SJSA1 (cell line): ENCODE data around the gene MRAS. TPM values are rescaled to one million over a fixed set of nuclear protein-coding genes. Genes with fewer than 3 reads are reported as not detected.
"Not testable (repeated sequence)": the region's sequence is repeated elsewhere in the genome, so short reads cannot be mapped to it uniquely, and the experiment has no call there.

ENCODE experiments used
- DNase-seq, 2 experiments: peaks; one replicate each; pipeline ENCODE4 v3.0.0-alpha.2; 2015 to 2020; ENCODE audit warnings: low spot score in 2 of 2, low read depth in 1 of 2
- H3K27ac ChIP-seq: fragments of 250-450 bp; sonication (Bioruptor Pico); 2 replicates; pipeline ENCODE4 v1.5.1; 2020; ENCODE audit warnings: mild to moderate bottlenecking, moderate library complexity
- H3K27me3 ChIP-seq: fragments of 250-450 bp; sonication (Bioruptor Pico); replicated peaks from 2 replicates; pipeline ENCODE4 v1.5.1; 2020; ENCODE audit warnings: mild to moderate bottlenecking, moderate library complexity
- H3K36me3 ChIP-seq: fragments of 250-450 bp; sonication (Bioruptor Pico); 2 replicates; pipeline ENCODE4 v1.5.1; 2020; ENCODE audit warnings: mild to moderate bottlenecking
- H3K4me1 ChIP-seq: fragments of 250-450 bp; sonication (Bioruptor Pico); replicated peaks from 2 replicates; pipeline ENCODE4 v1.6.1; 2021; ENCODE audit warnings: mild to moderate bottlenecking
- H3K4me3 ChIP-seq: fragments of 250-450 bp; sonication (Bioruptor Pico); 2 replicates; pipeline ENCODE4 v1.5.1; 2020; ENCODE audit warnings: mild to moderate bottlenecking
- H3K9me3 ChIP-seq: fragments of 250-450 bp; sonication (Bioruptor Pico); replicated peaks from 2 replicates; pipeline ENCODE4 v1.5.1; 2020; ENCODE audit warnings: mild to moderate bottlenecking
- total RNA-seq: library from RNA; depleted of rRNA; stranded (reverse); fragments of >200 nt; shearing (Covaris generic); gene quantifications from 2 replicates; pipeline ENCODE4 v1.2.3, GENCODE V29; 2014

The MRAS gene
- total RNA-seq, 1 experiment from 2014 or later, result 155 TPM

DNA sequence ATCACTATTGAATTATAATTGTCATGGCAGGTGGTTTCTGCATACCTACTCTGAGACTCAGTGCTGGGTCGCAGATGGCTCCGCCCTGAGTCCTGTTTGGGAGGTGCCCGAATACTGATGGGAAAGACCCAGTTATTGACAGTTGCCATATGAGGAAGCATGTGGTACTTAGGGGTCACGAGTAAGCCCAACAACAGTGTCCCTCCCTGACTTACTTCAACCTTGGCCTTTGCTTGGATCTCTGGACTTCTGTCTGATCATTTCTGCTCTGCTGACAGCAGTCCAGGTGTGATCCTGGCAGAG lies 16.8 kb downstream of the MRAS start:
- no peak for DNase-seq
- Histone ChIP-seq H3K27ac (no peak overlapping the region), H3K9me3 (no peaks in the 10 kb centered on the region; the same call in 1 of the 2 replicates), H3K4me3 (no peak overlapping the region), H3K36me3 (peaks cover 47% of the 10 kb centered on the region), H3K4me1 (peaks cover 63% of the 10 kb centered on the region), H3K27me3 (no peaks in the 10 kb centered on the region)

DNA sequence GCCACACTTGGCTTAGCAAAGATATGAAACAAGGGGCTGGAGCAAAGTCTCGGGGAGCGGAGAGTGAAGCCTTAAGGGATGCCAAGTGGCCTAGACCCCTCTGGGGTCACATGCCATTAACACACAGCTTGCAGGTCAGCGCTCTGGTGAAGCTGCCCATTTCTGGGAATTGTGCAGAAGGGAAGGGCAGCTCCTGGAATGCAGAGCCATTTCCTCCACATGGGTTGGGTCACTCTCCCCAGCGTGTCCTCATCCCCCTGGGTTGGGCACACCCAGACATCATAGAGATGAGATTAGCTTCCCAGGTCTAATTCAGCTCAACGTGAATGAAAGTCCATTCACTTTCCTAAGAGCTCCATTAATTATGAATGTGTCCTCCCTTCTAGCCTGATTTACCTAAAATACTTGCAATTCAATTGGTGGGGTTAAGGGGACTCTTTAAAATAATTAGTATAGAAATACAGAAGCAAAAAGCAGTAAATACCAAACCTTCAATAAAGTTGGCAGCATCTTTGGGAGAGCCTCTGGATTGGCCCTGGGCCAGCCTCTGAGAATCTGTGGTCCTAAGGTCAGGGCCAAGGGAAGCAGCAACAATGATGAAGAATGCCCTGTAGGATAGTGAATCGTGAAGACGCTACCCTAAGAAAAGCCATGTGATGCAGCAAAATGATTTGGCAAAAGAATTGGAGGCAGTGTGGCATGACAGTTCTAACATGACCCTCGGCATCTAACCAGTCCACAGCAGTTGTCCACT lies 17.8 kb downstream of the MRAS start:
- peak overlapping the region; percentile 88 for H3K27ac ChIP-seq

DNA sequence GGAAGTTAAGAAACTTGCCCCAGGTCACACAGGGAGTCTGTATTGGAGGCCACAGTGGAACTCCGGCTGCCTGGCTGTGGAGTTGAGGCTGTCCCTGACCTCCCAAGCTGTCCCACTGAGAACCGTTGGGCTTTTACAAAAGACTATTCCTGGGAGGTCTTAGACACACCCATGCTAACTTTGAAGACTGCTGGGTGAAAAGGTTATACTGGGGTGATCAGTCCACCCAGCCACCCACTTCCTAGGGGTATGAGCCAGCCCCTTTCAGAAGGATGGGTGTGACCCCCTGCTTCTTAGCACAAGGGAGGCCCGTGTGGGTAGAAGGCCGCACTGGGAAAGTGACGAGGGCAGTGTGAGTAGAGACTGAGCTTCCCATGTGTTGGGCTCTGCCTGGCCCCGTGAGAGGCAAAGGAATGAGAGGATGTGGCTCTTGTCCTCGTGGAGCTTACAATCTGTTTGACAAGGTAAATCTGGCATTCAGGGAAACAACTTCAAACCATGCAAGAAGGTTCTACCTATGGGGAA lies 19.0 kb downstream of the MRAS start:
- peaks cover 71% of the 10 kb centered on the region for H3K4me1 ChIP-seq
- no peaks in the 10 kb centered on the region for H3K27me3 ChIP-seq
- H3K36me3 ChIP-seq, result peaks cover 46% of the 10 kb centered on the region
- peak; percentile 91 to 92 for DNase-seq
- H3K4me3 ChIP-seq, result no peak overlapping the region
- H3K9me3 ChIP-seq, result no peaks in the 10 kb centered on the region; the same call in 1 of the 2 replicates
- peak overlapping the region; percentile 88 for H3K27ac ChIP-seq

More for the DNA sequence above, 17.8 kb downstream of the MRAS start:
- no peak for DNase-seq
- no peak overlapping the region for H3K4me3 ChIP-seq
- H3K36me3 ChIP-seq, result peaks cover 46% of the 10 kb centered on the region
- no peaks in the 10 kb centered on the region for H3K27me3 ChIP-seq
- H3K4me1 ChIP-seq, result peaks cover 66% of the 10 kb centered on the region
- no peaks in the 10 kb centered on the region; the same call in 1 of the 2 replicates for H3K9me3 ChIP-seq

DNA sequence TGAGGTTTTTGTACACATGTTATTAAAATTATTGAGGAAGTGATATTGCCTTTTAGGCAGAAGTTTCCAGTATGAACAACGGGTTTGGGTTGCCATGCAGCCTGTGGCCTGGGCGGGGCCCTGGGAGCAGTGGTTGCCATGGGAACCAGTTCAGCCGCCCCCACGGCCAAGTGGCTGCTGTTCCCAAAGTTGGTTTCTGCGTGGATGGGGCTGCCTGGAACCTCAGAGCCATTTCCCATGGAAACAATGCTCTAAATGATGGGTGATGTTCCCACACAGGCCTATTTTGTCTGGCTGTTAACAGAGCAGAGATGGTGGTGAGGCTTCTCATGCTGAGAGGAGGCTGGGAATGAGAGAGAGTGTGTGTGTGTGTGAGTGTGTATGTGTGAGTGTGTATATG lies 19.5 kb downstream of the MRAS start:
- DNase-seq, result no peak
- no peaks in the 10 kb centered on the region for H3K27me3 ChIP-seq
- H3K27ac ChIP-seq, result peak overlapping the region; percentile 88
- H3K36me3 ChIP-seq, result peaks cover 46% of the 10 kb centered on the region
- no peak overlapping the region for H3K4me3 ChIP-seq
- H3K4me1 ChIP-seq, result peaks cover 71% of the 10 kb centered on the region
- H3K9me3 ChIP-seq, result no peaks in the 10 kb centered on the region; the same call in 1 of the 2 replicates

DNA sequence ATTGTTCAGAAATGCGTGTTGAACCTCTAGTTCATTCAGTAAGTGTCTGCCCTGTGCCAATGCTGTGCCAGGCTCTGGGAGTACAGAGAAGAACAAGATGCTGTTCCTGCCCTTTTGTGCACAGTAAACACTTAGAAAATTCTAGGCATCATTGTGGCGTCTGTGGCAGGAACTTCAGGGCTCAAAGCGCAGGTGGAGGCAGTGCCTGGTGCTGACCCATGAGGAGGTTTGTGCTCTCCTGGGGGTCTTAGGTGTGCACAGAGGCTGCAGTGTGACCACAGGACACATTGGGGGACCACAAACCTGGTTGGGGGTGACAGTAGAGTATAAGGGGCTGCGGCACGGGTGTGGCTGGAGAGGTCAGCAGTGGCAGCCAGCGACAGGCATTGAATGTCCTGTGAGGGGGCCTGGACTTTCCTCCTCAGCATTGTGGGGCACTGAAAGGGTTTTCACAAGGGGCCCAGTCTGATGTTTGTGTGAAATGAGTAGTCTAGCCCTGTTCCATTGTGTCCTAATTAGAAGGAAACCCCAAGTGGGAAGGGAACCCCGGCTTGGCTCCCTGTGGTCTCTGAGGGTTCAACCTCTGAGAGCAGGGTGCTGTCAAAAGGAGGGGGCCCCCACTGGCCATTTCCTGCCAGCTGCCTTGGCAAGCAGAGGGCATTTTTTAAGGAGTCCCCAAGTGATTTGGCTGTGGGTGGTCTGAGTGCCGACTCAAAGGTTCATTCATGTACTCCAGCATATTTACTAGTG lies 20.9 kb downstream of the MRAS start:
- Histone ChIP-seq H3K27me3 (no peaks in the 10 kb centered on the region), H3K9me3 (no peaks in the 10 kb centered on the region; the same call in 1 of the 2 replicates), H3K36me3 (peaks cover 53% of the 10 kb centered on the region), H3K27ac (peak overlapping the region; percentile 88), H3K4me1 (peaks cover 71% of the 10 kb centered on the region), H3K4me3 (no peak overlapping the region)
- peak; percentile 93 to 96 for DNase-seq

DNA sequence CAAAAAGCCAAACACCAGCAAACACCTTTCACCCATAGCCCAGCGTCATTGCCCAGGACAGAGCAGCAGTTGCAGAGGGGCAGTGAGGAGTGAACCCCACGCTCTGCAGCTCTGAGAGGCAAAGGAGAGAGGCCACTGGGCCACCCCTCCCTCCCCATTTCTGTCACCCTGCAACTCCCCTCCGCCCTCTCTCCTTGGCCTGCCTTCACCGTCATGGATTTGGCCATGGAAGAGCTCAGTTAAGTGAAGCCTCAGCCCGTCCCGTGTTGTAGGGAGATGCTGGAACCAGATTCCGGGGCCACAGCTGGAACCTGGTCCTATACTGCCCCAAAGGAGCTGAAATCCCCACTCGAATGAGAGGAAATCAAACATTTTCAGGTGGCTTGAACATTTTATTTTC lies 21.9 kb downstream of the MRAS start:
- Histone ChIP-seq H3K27ac (peak overlapping the region; percentile 88), H3K4me3 (no peak overlapping the region), H3K9me3 (no peaks in the 10 kb centered on the region; the same call in 1 of the 2 replicates), H3K36me3 (peaks cover 53% of the 10 kb centered on the region), H3K4me1 (peaks cover 62% of the 10 kb centered on the region), H3K27me3 (no peaks in the 10 kb centered on the region)
- DNase-seq, result no peak

DNA sequence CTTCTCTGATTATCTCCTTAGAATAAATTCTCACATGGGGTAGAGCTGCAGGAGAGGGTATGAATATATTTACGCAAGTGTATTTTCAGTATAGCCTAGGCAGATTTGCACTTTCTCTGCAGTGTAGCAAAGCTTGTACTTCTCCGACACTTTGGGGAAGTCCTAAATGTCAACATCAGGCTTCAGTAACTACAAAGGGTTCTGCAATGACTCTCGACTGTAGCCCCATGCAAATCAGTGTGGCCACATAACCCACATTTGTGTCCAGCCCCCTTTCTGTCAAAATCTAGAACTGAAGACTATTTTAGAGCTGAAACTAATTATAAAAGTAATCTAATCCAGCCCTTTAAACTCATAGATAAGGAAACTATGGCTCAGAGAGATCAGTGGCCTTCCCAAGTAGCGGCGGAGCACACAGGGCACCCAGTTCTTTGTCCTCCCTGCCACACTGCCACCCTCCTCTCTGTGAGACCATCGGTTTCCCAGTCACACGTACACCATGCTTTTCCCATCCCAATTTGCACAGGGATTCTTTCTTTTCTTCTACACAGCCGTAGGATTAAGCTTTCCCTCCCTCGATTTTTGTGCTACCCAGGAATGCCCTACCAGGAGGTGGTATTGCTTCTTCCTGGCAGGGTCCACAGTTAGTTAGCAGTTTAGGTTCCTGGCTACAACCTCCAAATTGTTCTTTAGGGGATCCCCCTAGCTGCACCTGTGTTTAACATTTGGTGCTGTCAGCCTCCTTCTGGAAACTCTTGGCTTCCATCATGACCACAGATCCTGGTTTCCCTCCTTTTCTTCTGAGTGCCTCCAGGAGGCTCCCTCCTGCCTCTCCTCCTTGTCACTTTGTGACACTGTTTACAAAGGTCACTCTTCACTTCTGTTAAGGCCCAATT lies 22.9 kb downstream of the MRAS start:
- Histone ChIP-seq H3K9me3 (no peaks in the 10 kb centered on the region; the same call in 1 of the 2 replicates), H3K27me3 (no peaks in the 10 kb centered on the region), H3K36me3 (peaks cover 55% of the 10 kb centered on the region), H3K4me3 (no peak overlapping the region), H3K4me1 (peaks cover 52% of the 10 kb centered on the region), H3K27ac (peak overlapping the region; percentile 88; the same call in 1 of the 2 replicates)
- DNase-seq, result no peak

DNA sequence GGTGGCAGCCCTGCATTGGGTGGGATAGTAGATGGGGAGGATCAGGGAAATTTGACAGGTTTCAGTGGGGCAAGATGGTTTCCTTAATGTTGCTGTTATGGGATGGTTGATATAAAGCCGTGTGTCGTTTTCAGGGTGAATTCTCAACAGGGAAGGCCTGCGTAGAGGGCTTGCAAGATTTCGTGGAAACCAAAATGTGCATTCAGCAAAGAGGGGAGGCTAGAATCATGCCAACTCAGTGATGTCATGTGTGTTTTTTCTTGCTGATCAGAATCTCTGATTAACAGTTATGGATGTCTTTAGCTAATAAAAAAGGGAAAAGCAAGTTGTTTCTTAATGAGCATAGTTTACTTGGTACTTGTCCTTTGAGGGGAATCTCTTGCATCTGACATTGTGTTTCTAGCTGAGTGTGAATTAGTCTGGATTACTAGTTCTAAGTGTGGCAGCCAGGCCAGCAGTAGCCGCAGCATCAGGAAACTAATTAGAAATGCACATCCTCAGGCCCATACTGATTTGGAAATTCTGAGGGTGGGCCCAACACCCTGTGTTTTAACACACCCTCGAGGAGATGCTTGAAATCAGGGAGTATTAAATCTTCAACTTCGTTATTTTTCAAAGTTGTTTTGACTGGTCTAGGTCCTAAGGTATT lies 24.8 kb downstream of the MRAS start:
- Histone ChIP-seq H3K4me1 (peaks cover 34% of the 10 kb centered on the region), H3K9me3 (no peaks in the 10 kb centered on the region), H3K27ac (no peak overlapping the region), H3K4me3 (no peak overlapping the region), H3K36me3 (peaks cover 59% of the 10 kb centered on the region), H3K27me3 (no peaks in the 10 kb centered on the region)
- no peak for DNase-seq

DNA sequence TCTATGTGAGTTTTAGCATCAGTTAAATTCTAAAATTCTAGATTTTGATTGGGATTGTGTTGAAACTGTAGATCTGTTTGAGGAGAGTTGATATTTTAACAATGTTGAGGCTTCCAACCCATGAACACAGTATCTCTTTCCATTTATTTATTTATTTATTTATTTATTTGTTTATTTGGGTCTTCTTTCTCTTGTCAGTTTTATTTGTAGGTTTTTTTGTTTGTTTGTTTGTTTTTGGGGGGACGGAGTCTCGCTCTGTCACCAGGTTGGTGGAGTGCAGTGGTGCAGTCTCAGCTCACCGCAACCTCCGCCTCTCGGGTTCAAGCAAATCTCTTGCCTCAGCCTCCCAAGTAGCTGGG lies 25.3 kb downstream of the MRAS start:
- H3K9me3 ChIP-seq, result no peaks in the 10 kb centered on the region
- peaks cover 60% of the 10 kb centered on the region for H3K36me3 ChIP-seq
- DNase-seq, result no peak
- H3K27ac ChIP-seq, result no peak overlapping the region
- H3K27me3 ChIP-seq, result no peaks in the 10 kb centered on the region
- peaks cover 29% of the 10 kb centered on the region for H3K4me1 ChIP-seq
- H3K4me3 ChIP-seq, result no peak overlapping the region

DNA sequence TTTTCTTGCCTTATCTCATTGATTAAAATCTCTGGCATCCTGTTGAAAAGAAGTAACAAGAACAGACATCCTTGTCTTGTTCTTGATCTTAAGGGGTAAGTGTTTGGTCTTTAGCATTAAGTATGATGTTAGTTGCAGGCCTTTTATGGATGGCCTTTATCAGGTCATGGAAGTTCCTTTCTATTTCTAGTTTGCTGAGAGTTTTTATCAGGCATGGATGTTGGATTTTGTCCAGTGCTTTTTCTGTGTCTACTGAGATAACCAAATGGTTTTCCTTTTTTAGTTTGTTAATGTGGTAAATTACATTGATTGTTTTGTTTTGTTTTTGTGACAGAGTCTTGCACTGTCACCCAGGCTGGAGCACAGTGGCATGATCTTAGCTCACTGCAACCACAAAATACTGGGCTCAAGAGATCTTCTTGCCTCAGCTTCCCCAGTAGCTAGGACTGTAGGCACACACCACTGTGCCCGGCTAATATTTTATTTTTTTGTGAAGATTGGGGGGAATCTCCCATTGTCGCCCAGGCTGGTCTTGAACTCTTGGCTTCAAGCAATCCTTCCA lies 26.3 kb downstream of the MRAS start:
- Histone ChIP-seq H3K27me3 (no peaks in the 10 kb centered on the region), H3K4me1 (peaks cover 19% of the 10 kb centered on the region), H3K27ac (no peak overlapping the region), H3K4me3 (no peak overlapping the region), H3K9me3 (no peaks in the 10 kb centered on the region), H3K36me3 (peaks cover 65% of the 10 kb centered on the region)
- DNase-seq, result no peak

DNA sequence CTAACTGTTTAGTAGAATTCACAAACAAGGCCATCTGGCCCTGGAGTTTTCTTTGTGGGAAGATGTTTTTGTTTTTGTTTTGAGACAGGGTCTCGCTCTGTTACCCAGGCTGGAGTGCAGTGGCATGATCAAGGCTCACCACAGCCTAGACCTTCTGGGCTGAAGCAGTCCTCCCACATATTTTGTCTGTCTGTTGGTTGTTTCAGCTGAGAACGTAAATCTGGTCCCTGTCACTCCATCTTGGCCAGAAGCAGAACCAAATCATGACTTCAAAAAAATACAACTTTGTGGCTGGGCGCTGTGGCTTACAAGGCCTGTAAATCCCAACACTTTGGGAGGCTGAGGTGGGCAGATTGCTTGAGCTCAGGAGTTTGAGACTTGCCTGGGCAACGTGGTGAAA lies 27.1 kb downstream of the MRAS start:
- peaks cover 13% of the 10 kb centered on the region for H3K4me1 ChIP-seq
- no peak for DNase-seq
- no peaks in the 10 kb centered on the region for H3K9me3 ChIP-seq
- H3K36me3 ChIP-seq, result peaks cover 67% of the 10 kb centered on the region
- H3K4me3 ChIP-seq, result no peak overlapping the region
- H3K27ac ChIP-seq, result no peak overlapping the region
- H3K27me3 ChIP-seq, result no peaks in the 10 kb centered on the region

DNA sequence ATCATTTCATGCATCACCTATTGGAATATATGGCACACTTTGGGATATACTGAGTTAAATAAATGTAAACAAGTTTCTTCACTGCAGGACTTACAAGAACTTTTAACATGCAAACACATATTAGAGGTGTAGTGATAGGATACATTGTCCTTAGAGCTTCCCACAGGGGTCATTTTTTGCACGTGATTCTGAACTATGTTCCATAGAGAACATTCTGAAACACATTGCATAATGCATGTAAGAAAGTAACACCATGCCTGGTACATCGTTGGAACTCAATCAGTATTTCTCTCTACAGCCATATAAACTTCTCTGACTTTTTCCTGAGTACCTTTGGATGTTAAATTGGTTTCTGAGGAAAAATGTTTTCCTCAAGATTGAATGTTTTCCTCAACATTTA lies 28.3 kb downstream of the MRAS start:
- H3K36me3 ChIP-seq, result peaks cover 67% of the 10 kb centered on the region
- DNase-seq, result no peak
- H3K4me3 ChIP-seq, result no peak overlapping the region
- H3K27me3 ChIP-seq, result no peaks in the 10 kb centered on the region
- no peak overlapping the region for H3K27ac ChIP-seq
- no peaks in the 10 kb centered on the region for H3K9me3 ChIP-seq
- peaks cover 9% of the 10 kb centered on the region for H3K4me1 ChIP-seq

DNA sequence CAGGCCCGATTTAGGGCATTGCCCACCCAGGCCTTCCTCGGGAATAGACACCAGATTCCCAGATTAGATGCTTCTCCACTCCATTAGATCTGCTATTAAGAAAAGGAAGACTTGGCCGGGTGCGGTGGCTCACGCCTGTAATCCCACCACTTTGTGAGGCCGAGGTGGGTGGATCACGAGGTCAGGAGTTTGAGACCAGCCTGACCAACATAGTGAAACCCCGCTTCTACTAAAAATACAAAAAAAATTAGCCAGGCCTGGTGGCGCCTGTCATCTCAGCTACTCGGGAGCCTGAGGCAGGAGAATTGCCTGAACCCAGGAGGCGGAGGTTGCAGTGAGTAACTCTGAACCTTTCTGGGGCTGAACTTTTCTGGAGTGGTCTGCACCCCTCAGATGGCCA lies 28.8 kb downstream of the MRAS start:
- not testable (repeated sequence) for DNase-seq, H3K9me3 ChIP-seq, H3K27ac ChIP-seq, H3K27me3 ChIP-seq, H3K4me3 ChIP-seq
- Histone ChIP-seq H3K36me3 (peaks cover 73% of the 10 kb centered on the region), H3K4me1 (peaks cover 13% of the 10 kb centered on the region)
